SK-N-SH treated with all-trans-retinoic acid at 6 μM for 48 hours (cell line): ENCODE results near the gene RASAL1.

Source experiments
- PATZ1 ChIP-seq: fragments of 250-450 bp; sonication (Bioruptor Pico); IDR thresholded peaks from 2 replicates; pipeline ENCODE4 v1.8.0; 2020; ENCODE audit warnings: mild to moderate bottlenecking, moderate library complexity, borderline replicate concordance
- SNAI2 ChIP-seq: fragments of 250-450 bp; sonication (Bioruptor Pico); IDR thresholded peaks from 2 replicates; pipeline ENCODE4 v1.5.0; 2020; ENCODE audit warnings: mild to moderate bottlenecking, moderate library complexity
- TSHZ2 ChIP-seq: fragments of 250-450 bp; sonication (Bioruptor Pico); IDR thresholded peaks from 2 replicates; pipeline ENCODE4 v1.5.0; 2020; ENCODE audit warnings: mild to moderate bottlenecking, moderate library complexity

GRCh38 chr12:113091506-113091905, 44.1 kb downstream of the RASAL1 start:
- TF ChIP-seq TSHZ2 (CRISPR knock-in tag) (no peak), SNAI2 (CRISPR knock-in tag) (no peak), PATZ1 (CRISPR knock-in tag) (no peak)
